H1 (cell line): ENCODE results near the gene DCDC1. TPM values are rescaled to one million over a fixed set of nuclear protein-coding genes. Genes with fewer than 3 reads are reported as not detected.
A peak's percentile ranks its signal among the peaks of the same experiment; 100 is the strongest.

Experiments
- CTCF ChIA-PET: fragments of 300-600 bp; sonication (Branson Sonifier 250); formaldehyde crosslinking; loops from one replicate; lab custom pipeline; 2021; ENCODE audit not compliant: partially characterized antibody; lab: Charles Lee
- POLR2A ChIA-PET: fragments of 300-600 bp; sonication (Branson Sonifier 250); formaldehyde crosslinking; loops from one replicate; lab custom pipeline; 2021; ENCODE audit warnings: inconsistent platforms; ENCODE audit not compliant: partially characterized antibody; lab: Charles Lee
- DNase-seq, 2 experiments: peaks; one replicate each; pipeline versions ENCODE4 v3.0.0 to v3.0.0-alpha.2; 2010 to 2022; ENCODE audit warnings: low spot score in 2 of 2, low read depth in 1 of 2, mixed read lengths in 1 of 2
- FAIRE-seq: peaks from 2 replicates; lab custom pipeline; 2011; peaks lifted over from hg19 to GRCh38; lab: Jason Lieb, UNC
- H2AFZ ChIP-seq: 2 replicates; pipeline ENCODE4 v1.8.1; 2012; ENCODE audit warnings: low read length, inconsistent platforms
- H2AK5ac ChIP-seq: 2 replicates; pipeline ENCODE4 v1.6.1; 2013; ENCODE audit warnings: low read depth, low read length
- H2BK120ac ChIP-seq: replicated peaks from 2 replicates; pipeline ENCODE3; 2013; ENCODE audit warnings: low read depth, low read length, inconsistent platforms
- H2BK12ac ChIP-seq: 2 replicates; pipeline ENCODE4 v1.6.1; 2013; ENCODE audit warnings: low read depth, low read length
- H2BK15ac ChIP-seq: 2 replicates; pipeline ENCODE4 v1.6.1; 2013; ENCODE audit warnings: low read length
- H2BK20ac ChIP-seq: 2 replicates; pipeline ENCODE4 v1.6.1; 2013; ENCODE audit warnings: low read length
- H2BK5ac ChIP-seq: 2 replicates; pipeline ENCODE4 v1.6.1; 2013; ENCODE audit warnings: low read depth, low read length
- H3K14ac ChIP-seq: 2 replicates; pipeline ENCODE4 v1.6.1; 2013; ENCODE audit warnings: inconsistent platforms; ENCODE audit not compliant: insufficient read length
- H3K18ac ChIP-seq: 2 replicates; pipeline ENCODE4 v1.6.1; 2013; ENCODE audit warnings: low read length; ENCODE audit errors: extremely low read depth
- H3K23ac ChIP-seq: 2 replicates; pipeline ENCODE4 v1.6.1; 2013; ENCODE audit warnings: inconsistent platforms; ENCODE audit not compliant: insufficient read length
- H3K23me2 ChIP-seq: 2 replicates; pipeline ENCODE4 v1.6.1; 2013; ENCODE audit warnings: low read depth, low read length
- H3K27ac ChIP-seq: 2 replicates; pipeline ENCODE4 v1.6.1; 2011; ENCODE audit warnings: low read depth, low read length, inconsistent platforms
- H3K27me3 ChIP-seq, 4 experiments: replicated peaks in 1 of 4; 1 replicate in 1 of 4; 2 replicates in 3 of 4; pipeline versions ENCODE4 v1.6.1 to v1.8.1; 2011 to 2013; ENCODE audit warnings: low read length in 3 of 4, mild to moderate bottlenecking in 3 of 4, inconsistent platforms in 2 of 4, mixed read lengths in 2 of 4, moderate library complexity in 1 of 4; ENCODE audit not compliant: control insufficient read depth in 3 of 4, insufficient read depth in 3 of 4; ENCODE audit errors: extremely low read depth in 1 of 4
- H3K36me3 ChIP-seq, 4 experiments: 2 replicates each; pipeline versions ENCODE4 v1.6.1 to v1.8.1; 2011 to 2013; ENCODE audit warnings: mild to moderate bottlenecking in 4 of 4, low read length in 3 of 4, moderate library complexity in 2 of 4, control low read depth in 1 of 4, inconsistent platforms in 1 of 4; ENCODE audit not compliant: insufficient read depth in 4 of 4, control insufficient read depth in 2 of 4
- H3K4ac ChIP-seq: replicated peaks from 2 replicates; pipeline ENCODE3; 2013; ENCODE audit warnings: low read length, low read depth, mixed read lengths, inconsistent platforms; ENCODE audit not compliant: insufficient read length
- H3K4me1 ChIP-seq, 4 experiments: replicated peaks in 1 of 4; 1 replicate in 1 of 4; 2 replicates in 3 of 4; pipeline versions ENCODE4 v1.6.1 to v1.8.1; 2011 to 2013; ENCODE audit warnings: low read length in 3 of 4, inconsistent platforms in 2 of 4, mixed read lengths in 1 of 4; ENCODE audit not compliant: insufficient read depth in 4 of 4, control insufficient read depth in 3 of 4
- H3K4me2 ChIP-seq, 2 experiments: 2 replicates each; pipeline versions ENCODE4 v1.6.1 to v1.8.1; 2011 to 2013; ENCODE audit warnings: low read depth in 2 of 2, low read length in 2 of 2, control low read depth in 1 of 2, inconsistent platforms in 1 of 2, mild to moderate bottlenecking in 1 of 2; ENCODE audit not compliant: insufficient read depth in 1 of 2
- H3K4me3 ChIP-seq, 4 experiments: fragments of 200-600, 300-600 bp in 1 of 4; sonication (generic), shearing (Covaris generic), sonication (Bioruptor Twin) in 1 of 4; 2 replicates each; pipeline versions ENCODE4 v1.5.1 to v1.8.1; 2011 to 2016; ENCODE audit warnings: low read length in 4 of 4, low read depth in 3 of 4, control low read depth in 2 of 4, inconsistent platforms in 2 of 4, mild to moderate bottlenecking in 2 of 4, mixed read lengths in 1 of 4, moderate library complexity in 1 of 4; ENCODE audit not compliant: insufficient read depth in 2 of 4; ENCODE audit errors: extremely low read depth in 1 of 4
- H3K56ac ChIP-seq: replicated peaks from 2 replicates; pipeline ENCODE3; 2013; ENCODE audit warnings: low read depth, mild to moderate bottlenecking, mixed read lengths, low read length, inconsistent platforms; ENCODE audit not compliant: insufficient read length
- H3K79me1 ChIP-seq: 2 replicates; pipeline ENCODE4 v1.6.1; 2013; ENCODE audit warnings: low read depth, low read length, control low read depth
- H3K79me2 ChIP-seq, 2 experiments: 2 replicates each; pipeline versions ENCODE4 v1.6.1 to v1.8.1; 2012 to 2013; ENCODE audit warnings: low read length in 2 of 2, mild to moderate bottlenecking in 2 of 2, inconsistent platforms in 1 of 2; ENCODE audit not compliant: insufficient read depth in 2 of 2, control insufficient read depth in 1 of 2
- H3K9ac ChIP-seq, 4 experiments: replicated peaks in 1 of 4; 1 replicate in 1 of 4; 2 replicates in 3 of 4; pipeline versions ENCODE4 v1.6.1 to v1.8.1; 2011 to 2013; ENCODE audit warnings: low read depth in 3 of 4, low read length in 3 of 4, control low read depth in 2 of 4, mild to moderate bottlenecking in 2 of 4, moderate library complexity in 2 of 4, inconsistent platforms in 1 of 4; ENCODE audit errors: extremely low read depth in 1 of 4
- H3K9me3 ChIP-seq, 2 experiments: 2 replicates each; pipeline versions ENCODE4 v1.6.1 to v1.8.1; 2012 to 2013; ENCODE audit warnings: mild to moderate bottlenecking in 2 of 2, moderate library complexity in 2 of 2, control low read depth in 1 of 2, inconsistent platforms in 1 of 2, low read depth in 1 of 2, low read length in 1 of 2, mixed read lengths in 1 of 2; ENCODE audit not compliant: insufficient read depth in 2 of 2
- H4K20me1 ChIP-seq, 2 experiments: replicated peaks in 1 of 2; 2 replicates each; pipeline versions ENCODE3 to v1.8.1; 2011 to 2013; ENCODE audit warnings: inconsistent platforms in 2 of 2, low read length in 2 of 2, mild to moderate bottlenecking in 1 of 2; ENCODE audit not compliant: insufficient read depth in 2 of 2, control insufficient read depth in 1 of 2
- H4K5ac ChIP-seq: 2 replicates; pipeline ENCODE4 v1.6.1; 2013; ENCODE audit warnings: low read length, low read depth, mixed read lengths, inconsistent platforms; ENCODE audit not compliant: insufficient read length
- H4K8ac ChIP-seq: 2 replicates; pipeline ENCODE4 v1.8.0; 2013; ENCODE audit warnings: mild to moderate bottlenecking, moderate library complexity, low read length, inconsistent platforms; ENCODE audit not compliant: insufficient read depth; ENCODE audit errors: extremely low read depth
- H4K91ac ChIP-seq: replicated peaks from 2 replicates; pipeline ENCODE3; 2013; ENCODE audit warnings: low read length, mixed read lengths, inconsistent platforms; ENCODE audit not compliant: insufficient read length
- CHD1 ChIP-seq: IDR thresholded peaks from 2 replicates; pipeline ENCODE4 v1.6.1; 2012; ENCODE audit warnings: low read depth, low read length, improper control_type of control experiment
- EZH2 ChIP-seq: fragments of 200-600 bp; sonication (generic); IDR thresholded peaks from 2 replicates; pipeline ENCODE4 v1.7.1; 2012; ENCODE audit warnings: low read depth, mild to moderate bottlenecking, moderate library complexity, low read length, inconsistent platforms; ENCODE audit not compliant: severe bottlenecking
- POLR2A ChIP-seq, 2 experiments: IDR thresholded peaks; 1 replicate in 1 of 2; 2 replicates in 1 of 2; pipeline ENCODE4 v1.6.1; 2011; ENCODE audit warnings: low read depth in 2 of 2, low read length in 2 of 2, mild to moderate bottlenecking in 2 of 2; ENCODE audit errors: control extremely low read depth in 1 of 2
- RAD21 ChIP-seq, 2 experiments: IDR thresholded peaks in 1 of 2; conservative IDR thresholded peaks in 1 of 2; 2 replicates each; pipeline ENCODE4 v1.6.1; 2011; ENCODE audit warnings: low read depth in 2 of 2, low read length in 2 of 2, improper control_type of control experiment in 1 of 2, inconsistent platforms in 1 of 2, mild to moderate bottlenecking in 1 of 2, moderate library complexity in 1 of 2
- SIRT6 ChIP-seq: IDR thresholded peaks from one replicate; pipeline ENCODE4 v1.7.1; 2012; ENCODE audit warnings: low read length, inconsistent platforms
- SRF ChIP-seq: IDR thresholded peaks from 2 replicates; pipeline ENCODE4 v1.6.1; 2011; ENCODE audit warnings: mild to moderate bottlenecking, low read depth, low read length, moderate library complexity
- USF2 ChIP-seq: IDR thresholded peaks from 2 replicates; pipeline ENCODE4 v1.6.1; 2011; ENCODE audit warnings: low read length, improper control_type of control experiment
- WGBS, 2 experiments: shearing (Covaris generic) in 1 of 2; methylation state at CpG; one replicate each; pipeline versions ENCODE4 v1.1.6 to v1.1.7; 2013 to 2015; ENCODE audit warnings: low lambda C conversion rate in 2 of 2, mixed read lengths in 2 of 2, inconsistent platforms in 1 of 2, low coverage in 1 of 2, missing lambda C conversion rate in 1 of 2; ENCODE audit not compliant: insufficient replicate concordance in 2 of 2, insufficient coverage in 1 of 2, insufficient read length in 1 of 2; ENCODE audit errors: extremely low coverage in 1 of 2, missing lambda C conversion rate in 1 of 2; 5-methylcytosine and 5-hydroxymethylcytosine counted together
- polyA plus RNA-seq, 7 experiments: library from polyadenylated mRNA; depleted of rRNA in 3 of 7; stranded (reverse) in 5 of 7; unstranded in 2 of 7; fragments of >200 nt in 5 of 7; fragments of 200-250 nt in 2 of 7; gene quantifications; 1 replicate in 5 of 7; 2 replicates in 1 of 7; 4 replicates in 1 of 7; pipeline versions ENCODE4 v1.2.1 to v1.2.3, GENCODE V29; 2011 to 2013; ENCODE audit warnings: missing spikeins in 2 of 7, mixed read lengths in 2 of 7
- total RNA-seq: library from RNA; stranded (reverse); fragmentation: NEBNext Ultra II Directional; extraction: Animal tissue kit (Norgen Biotek cat#: 25700); gene quantifications from 2 replicates; pipeline ENCODE4 v1.2.1, GENCODE V29; 2021
- TF ChIP-seq, protein P1 (sequence below): IDR thresholded peaks from 2 replicates; pipeline ENCODE4 v1.6.1; 2012; ENCODE audit warnings: inconsistent platforms
- TF ChIP-seq, protein P2 (sequence below): IDR thresholded peaks from 2 replicates; pipeline ENCODE4 v1.6.1; 2012; ENCODE audit warnings: low read length, inconsistent platforms

Gene DCDC1
- total and polyA plus RNA-seq, 2 of the 8 experiments (the other 6 are each of a cell fraction or from before 2014, with no cell fraction given) = 0.15 to 0.56 TPM

GRCh38 chr11:30876663-30877396 lies 492.7 kb downstream of the DCDC1 start:
- Histone ChIP-seq H3K9ac (no peak overlapping the region), H3K4me2 (no peak overlapping the region), H2BK120ac (no peak overlapping the region), H4K91ac (no peak overlapping the region), H3K9me3 (no peaks in the 10 kb centered on the region), H2BK15ac (no peak overlapping the region), H3K27me3 (no peaks in the 10 kb centered on the region), H3K56ac (no peak overlapping the region), H3K79me2 (no peaks in the 10 kb centered on the region), H4K8ac (no peak overlapping the region), H2BK5ac (no peak overlapping the region), H4K5ac (no peak overlapping the region), H4K20me1 (no peaks in the 10 kb centered on the region), H2BK20ac (no peak overlapping the region), H3K4me1 (0 out of 7 replicates have a peak, but pooled peaks cover 0 to 3% (median 0%) of the 10 kb centered on the region in 4 experiments), H2AFZ (no peak overlapping the region), H2BK12ac (no peak overlapping the region), H2AK5ac (no peak overlapping the region), H3K23me2 (no peaks in the 10 kb centered on the region), H3K36me3 (no peaks in the 10 kb centered on the region), H3K18ac (no peak overlapping the region), H3K4me3 (no peak overlapping the region), H3K23ac (no peak overlapping the region), H3K14ac (no peak overlapping the region), H3K79me1 (no peaks in the 10 kb centered on the region), H3K27ac (no peak overlapping the region), H3K4ac (no peak overlapping the region)
- FAIRE-seq = no peak
- no peak for DNase-seq
- CTCF ChIA-PET = interaction anchor here (0.5 to 1.3 kb wide), 4 partner anchors 18 to 528 kb away, joined by 3 to 5 read pairs (median 4); no protein-coding TSS in a partner anchor
- POLR2A ChIA-PET = no interaction called here
- 85% methylated on average over 2 of the region's 2 CpGs; no CpG with 5 or more reads in 1 of the 2 experiments for WGBS, 2 experiments
- TF ChIP-seq USF2 (no peak), RAD21 (IDR thresholded peaks at IDR 0.05 in 1 of 2, conservative IDR thresholded peaks at IDR 0.05 in 1 of 2; ENCODE audit: low read depth in 2 of 2, low read length in 2 of 2) (peak; percentile 37 to 54), POLR2A (IDR thresholded peaks at IDR 0.05; ENCODE audit: control extremely low read depth in 1 of 2, low read depth in 2 of 2, low read length in 2 of 2) (no peak), SIRT6 (no peak), SRF (no peak), EZH2 (no peak), CHD1 (no peak)
- TF ChIP-seq, protein P1, sequence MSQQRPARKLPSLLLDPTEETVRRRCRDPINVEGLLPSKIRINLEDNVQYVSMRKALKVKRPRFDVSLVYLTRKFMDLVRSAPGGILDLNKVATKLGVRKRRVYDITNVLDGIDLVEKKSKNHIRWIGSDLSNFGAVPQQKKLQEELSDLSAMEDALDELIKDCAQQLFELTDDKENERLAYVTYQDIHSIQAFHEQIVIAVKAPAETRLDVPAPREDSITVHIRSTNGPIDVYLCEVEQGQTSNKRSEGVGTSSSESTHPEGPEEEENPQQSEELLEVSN = no peak
- TF ChIP-seq, protein P2, sequence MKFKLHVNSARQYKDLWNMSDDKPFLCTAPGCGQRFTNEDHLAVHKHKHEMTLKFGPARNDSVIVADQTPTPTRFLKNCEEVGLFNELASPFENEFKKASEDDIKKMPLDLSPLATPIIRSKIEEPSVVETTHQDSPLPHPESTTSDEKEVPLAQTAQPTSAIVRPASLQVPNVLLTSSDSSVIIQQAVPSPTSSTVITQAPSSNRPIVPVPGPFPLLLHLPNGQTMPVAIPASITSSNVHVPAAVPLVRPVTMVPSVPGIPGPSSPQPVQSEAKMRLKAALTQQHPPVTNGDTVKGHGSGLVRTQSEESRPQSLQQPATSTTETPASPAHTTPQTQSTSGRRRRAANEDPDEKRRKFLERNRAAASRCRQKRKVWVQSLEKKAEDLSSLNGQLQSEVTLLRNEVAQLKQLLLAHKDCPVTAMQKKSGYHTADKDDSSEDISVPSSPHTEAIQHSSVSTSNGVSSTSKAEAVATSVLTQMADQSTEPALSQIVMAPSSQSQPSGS = no peak
